ENCODE results near the gene ATRIP.

DNA sequence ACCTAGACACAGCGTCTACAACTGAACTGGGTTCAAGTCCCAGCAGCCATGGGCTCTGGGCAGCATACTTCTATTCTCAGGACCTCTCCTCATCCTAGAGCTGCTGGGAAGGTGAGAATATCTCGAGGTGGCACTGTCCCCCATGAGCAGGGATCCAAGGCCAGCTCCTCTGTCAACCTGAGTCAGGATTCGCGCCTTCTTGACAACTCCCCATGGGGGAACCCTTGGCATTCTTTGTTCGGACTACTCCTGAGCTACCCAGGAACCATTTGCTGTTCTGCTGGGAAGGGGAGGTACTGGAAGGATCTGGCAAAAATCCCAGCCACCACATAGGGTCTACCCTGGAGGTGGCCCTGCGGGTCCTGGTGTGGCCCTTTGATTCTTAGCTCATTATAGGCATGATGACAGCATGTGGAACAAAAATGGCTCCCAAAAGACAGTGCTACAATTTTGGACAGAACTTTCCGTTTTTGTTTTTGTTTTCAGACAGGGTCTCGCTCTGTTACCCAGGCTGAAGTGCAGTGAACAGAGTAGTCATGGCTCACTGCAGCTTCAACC lies 38.9 kb upstream of the ATRIP start:
- TF ChIP-seq, protein P1, sequence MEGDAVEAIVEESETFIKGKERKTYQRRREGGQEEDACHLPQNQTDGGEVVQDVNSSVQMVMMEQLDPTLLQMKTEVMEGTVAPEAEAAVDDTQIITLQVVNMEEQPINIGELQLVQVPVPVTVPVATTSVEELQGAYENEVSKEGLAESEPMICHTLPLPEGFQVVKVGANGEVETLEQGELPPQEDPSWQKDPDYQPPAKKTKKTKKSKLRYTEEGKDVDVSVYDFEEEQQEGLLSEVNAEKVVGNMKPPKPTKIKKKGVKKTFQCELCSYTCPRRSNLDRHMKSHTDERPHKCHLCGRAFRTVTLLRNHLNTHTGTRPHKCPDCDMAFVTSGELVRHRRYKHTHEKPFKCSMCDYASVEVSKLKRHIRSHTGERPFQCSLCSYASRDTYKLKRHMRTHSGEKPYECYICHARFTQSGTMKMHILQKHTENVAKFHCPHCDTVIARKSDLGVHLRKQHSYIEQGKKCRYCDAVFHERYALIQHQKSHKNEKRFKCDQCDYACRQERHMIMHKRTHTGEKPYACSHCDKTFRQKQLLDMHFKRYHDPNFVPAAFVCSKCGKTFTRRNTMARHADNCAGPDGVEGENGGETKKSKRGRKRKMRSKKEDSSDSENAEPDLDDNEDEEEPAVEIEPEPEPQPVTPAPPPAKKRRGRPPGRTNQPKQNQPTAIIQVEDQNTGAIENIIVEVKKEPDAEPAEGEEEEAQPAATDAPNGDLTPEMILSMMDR (IDR thresholded peaks at IDR 0.05) = no peak
- no peak for TF ChIP-seq POLR2A (IDR thresholded peaks at IDR 0.05)

All from lower leg skin (tissue), 3 donors.